Lower leg skin (tissue), 3 donors: ENCODE measurements around the gene CDH3.

Experiments
- POLR2A ChIP-seq, 2 donors: fragments of 450-650 bp; IDR thresholded peaks; one replicate each; pipeline ENCODE4 v1.6.1; 2016 to 2017; ENCODE audit warnings: antibody characterized with exemption in 2 of 2, mild to moderate bottlenecking in 1 of 2, moderate library complexity in 1 of 2
- TF ChIP-seq, protein P1 (sequence below), 3 donors: fragments of 450-650 bp; IDR thresholded peaks; one replicate each; pipeline ENCODE4 v1.5.1; 2016; ENCODE audit warnings: antibody characterized with exemption in 3 of 3, mild to moderate bottlenecking in 3 of 3, moderate library complexity in 2 of 3

DNA sequence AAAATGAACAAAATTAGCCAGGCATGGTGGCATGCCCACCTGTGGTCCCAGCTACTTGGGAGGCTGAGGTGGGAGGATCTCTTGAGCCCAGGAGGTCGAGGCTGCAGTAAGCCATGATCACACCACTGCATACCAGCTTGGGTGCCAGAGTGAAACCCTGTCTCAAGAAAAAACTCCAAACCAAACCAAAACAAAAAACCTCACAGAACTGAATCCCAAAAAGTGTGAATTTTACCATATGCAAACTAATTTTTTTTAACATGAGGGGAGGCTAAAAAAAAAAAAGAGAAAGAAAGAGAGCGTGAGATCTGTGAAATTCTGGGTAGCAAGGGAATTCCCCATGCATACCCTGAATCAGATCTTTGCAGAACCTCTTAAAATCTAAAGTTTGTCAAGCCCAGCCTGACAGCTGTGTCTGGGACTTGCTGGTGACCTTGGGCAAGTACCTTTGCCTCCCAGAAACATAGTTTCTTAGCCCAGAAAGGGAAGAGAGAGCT is 74.9 kb downstream of the CDH3 start:
- TF ChIP-seq, protein P1, sequence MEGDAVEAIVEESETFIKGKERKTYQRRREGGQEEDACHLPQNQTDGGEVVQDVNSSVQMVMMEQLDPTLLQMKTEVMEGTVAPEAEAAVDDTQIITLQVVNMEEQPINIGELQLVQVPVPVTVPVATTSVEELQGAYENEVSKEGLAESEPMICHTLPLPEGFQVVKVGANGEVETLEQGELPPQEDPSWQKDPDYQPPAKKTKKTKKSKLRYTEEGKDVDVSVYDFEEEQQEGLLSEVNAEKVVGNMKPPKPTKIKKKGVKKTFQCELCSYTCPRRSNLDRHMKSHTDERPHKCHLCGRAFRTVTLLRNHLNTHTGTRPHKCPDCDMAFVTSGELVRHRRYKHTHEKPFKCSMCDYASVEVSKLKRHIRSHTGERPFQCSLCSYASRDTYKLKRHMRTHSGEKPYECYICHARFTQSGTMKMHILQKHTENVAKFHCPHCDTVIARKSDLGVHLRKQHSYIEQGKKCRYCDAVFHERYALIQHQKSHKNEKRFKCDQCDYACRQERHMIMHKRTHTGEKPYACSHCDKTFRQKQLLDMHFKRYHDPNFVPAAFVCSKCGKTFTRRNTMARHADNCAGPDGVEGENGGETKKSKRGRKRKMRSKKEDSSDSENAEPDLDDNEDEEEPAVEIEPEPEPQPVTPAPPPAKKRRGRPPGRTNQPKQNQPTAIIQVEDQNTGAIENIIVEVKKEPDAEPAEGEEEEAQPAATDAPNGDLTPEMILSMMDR (IDR thresholded peaks at IDR 0.05) = no peak
- TF ChIP-seq POLR2A (IDR thresholded peaks at IDR 0.05) = no peak
